Inferior parietal cortex (tissue), 1 donor: ENCODE data around the gene HTT-AS.

ENCODE experiments used
- DNase-seq: peaks from one replicate; pipeline ENCODE4 v3.0.0-alpha.2; 2016; ENCODE audit errors: extremely low spot score

HTT-AS gene

GRCh38 chr4:3087115-3087797, 12.9 kb upstream of the HTT-AS start:
- no peak for DNase-seq

- DNase-seq: no peak
These were observed 11.8 kb upstream of the HTT-AS start for GRCh38 chr4:3085948-3086670.

- no peak for DNase-seq
These were observed 9.4 kb upstream of the HTT-AS start for GRCh38 chr4:3083732-3084131.

- DNase-seq: no peak
These were observed 8.7 kb upstream of the HTT-AS start for GRCh38 chr4:3082925-3083515.

- no peak for DNase-seq
These were observed 5.4 kb upstream of the HTT-AS start for GRCh38 chr4:3079694-3080123.

- DNase-seq: no peak
These were observed 3.5 kb upstream of the HTT-AS start for GRCh38 chr4:3077796-3078195.

GRCh38 chr4:3075652-3075981, 1.3 kb upstream of the HTT-AS start:
- no peak for DNase-seq

GRCh38 chr4:3074846-3075651, 711 bp upstream of the HTT-AS start:
- DNase-seq: no peak

GRCh38 chr4:3073158-3074077, 920 bp downstream of the HTT-AS start:
- no peak for DNase-seq

GRCh38 chr4:3071811-3072210, 2.5 kb downstream of the HTT-AS start:
- no peak for DNase-seq

GRCh38 chr4:3070709-3071500, 3.4 kb downstream of the HTT-AS start:
- DNase-seq: no peak

GRCh38 chr4:3069661-3070199, 4.6 kb downstream of the HTT-AS start:
- no peak for DNase-seq

GRCh38 chr4:3067473-3068001, 6.8 kb downstream of the HTT-AS start:
- DNase-seq: no peak

GRCh38 chr4:3066836-3067400, 7.4 kb downstream of the HTT-AS start:
- no peak for DNase-seq

- no peak for DNase-seq
These were observed 8.8 kb downstream of the HTT-AS start for GRCh38 chr4:3065551-3065950.

- DNase-seq: no peak
These were observed 11.9 kb downstream of the HTT-AS start for GRCh38 chr4:3062471-3062870.

GRCh38 chr4:3060946-3061345, 13.4 kb downstream of the HTT-AS start:
- no peak for DNase-seq

GRCh38 chr4:3059943-3060342, 14.4 kb downstream of the HTT-AS start:
- DNase-seq: no peak

- no peak for DNase-seq
These were observed 20.1 kb downstream of the HTT-AS start for GRCh38 chr4:3054169-3054759.
